GM21381 (cell line): ENCODE results near the gene SHKBP1.
"Not testable (repeated sequence)": the region's sequence is repeated elsewhere in the genome, so short reads cannot be mapped to it uniquely, and the experiment has no call there.

Source experiments
- ATAC-seq: cut with Tn5 transposase; IDR thresholded peaks from one replicate; pipeline ENCODE4 v1.9.1; 2021; ENCODE audit warnings: mild to moderate bottlenecking, moderate library complexity; ENCODE audit not compliant: unreplicated experiment

The SHKBP1 gene

GRCh38 chr19:40584007-40584406 lies 7.3 kb downstream of the SHKBP1 start:
- no peak for ATAC-seq

GRCh38 chr19:40585241-40585981 lies 8.7 kb downstream of the SHKBP1 start:
- no peak for ATAC-seq

GRCh38 chr19:40585982-40586422 lies 9.3 kb downstream of the SHKBP1 start:
- no peak for ATAC-seq

- no peak for ATAC-seq
These were observed 9.9 kb downstream of the SHKBP1 start for GRCh38 chr19:40586611-40587010.

- ATAC-seq: no peak
These were observed 11.6 kb downstream of the SHKBP1 start for GRCh38 chr19:40588110-40588854.

- no peak for ATAC-seq
These were observed 12.4 kb downstream of the SHKBP1 start for GRCh38 chr19:40588926-40589569.

GRCh38 chr19:40589591-40590429 lies 13.1 kb downstream of the SHKBP1 start:
- ATAC-seq: no peak

- no peak for ATAC-seq
These were observed 14.0 kb downstream of the SHKBP1 start for GRCh38 chr19:40590464-40591265.

- ATAC-seq: not testable (repeated sequence)
These were observed 15.1 kb downstream of the SHKBP1 start for GRCh38 chr19:40591724-40592123.

- ATAC-seq: no peak
These were observed 15.5 kb downstream of the SHKBP1 start for GRCh38 chr19:40592170-40592569.

- no peak for ATAC-seq
These were observed 17.6 kb downstream of the SHKBP1 start for GRCh38 chr19:40594255-40594654.

GRCh38 chr19:40594657-40595091 lies 18.0 kb downstream of the SHKBP1 start:
- no peak for ATAC-seq

GRCh38 chr19:40596608-40597328 lies 20.1 kb downstream of the SHKBP1 start:
- ATAC-seq: no peak

GRCh38 chr19:40597329-40597838 lies 20.7 kb downstream of the SHKBP1 start:
- no peak for ATAC-seq

GRCh38 chr19:40598121-40598917 lies 21.6 kb downstream of the SHKBP1 start:
- no peak for ATAC-seq

- ATAC-seq: no peak
These were observed 22.2 kb downstream of the SHKBP1 start for GRCh38 chr19:40598918-40599307.

- ATAC-seq: no peak
These were observed 22.7 kb downstream of the SHKBP1 start for GRCh38 chr19:40599331-40599901.
